ENCODE results near the gene CNOT11.

DNA sequence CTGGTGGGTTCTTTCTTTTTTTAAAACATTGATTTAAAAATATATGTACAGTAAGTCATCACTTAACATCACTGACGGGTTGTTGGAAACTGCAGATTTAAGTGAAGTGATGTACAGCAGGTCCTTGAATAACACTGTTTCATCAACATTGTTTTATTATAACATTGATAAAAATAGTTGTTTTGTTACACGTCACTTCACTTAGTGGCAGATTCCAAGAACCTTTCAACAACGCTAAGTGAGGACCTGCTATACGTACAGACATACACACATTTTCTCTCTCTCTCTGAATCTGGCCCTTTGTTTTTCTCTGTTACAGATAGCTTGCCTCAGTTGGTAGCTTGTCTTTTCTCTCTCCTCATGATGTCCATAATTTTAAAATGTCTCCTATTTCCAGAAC, 9.5 kb downstream of the CNOT11 start:
- TF ChIP-seq, protein P1, sequence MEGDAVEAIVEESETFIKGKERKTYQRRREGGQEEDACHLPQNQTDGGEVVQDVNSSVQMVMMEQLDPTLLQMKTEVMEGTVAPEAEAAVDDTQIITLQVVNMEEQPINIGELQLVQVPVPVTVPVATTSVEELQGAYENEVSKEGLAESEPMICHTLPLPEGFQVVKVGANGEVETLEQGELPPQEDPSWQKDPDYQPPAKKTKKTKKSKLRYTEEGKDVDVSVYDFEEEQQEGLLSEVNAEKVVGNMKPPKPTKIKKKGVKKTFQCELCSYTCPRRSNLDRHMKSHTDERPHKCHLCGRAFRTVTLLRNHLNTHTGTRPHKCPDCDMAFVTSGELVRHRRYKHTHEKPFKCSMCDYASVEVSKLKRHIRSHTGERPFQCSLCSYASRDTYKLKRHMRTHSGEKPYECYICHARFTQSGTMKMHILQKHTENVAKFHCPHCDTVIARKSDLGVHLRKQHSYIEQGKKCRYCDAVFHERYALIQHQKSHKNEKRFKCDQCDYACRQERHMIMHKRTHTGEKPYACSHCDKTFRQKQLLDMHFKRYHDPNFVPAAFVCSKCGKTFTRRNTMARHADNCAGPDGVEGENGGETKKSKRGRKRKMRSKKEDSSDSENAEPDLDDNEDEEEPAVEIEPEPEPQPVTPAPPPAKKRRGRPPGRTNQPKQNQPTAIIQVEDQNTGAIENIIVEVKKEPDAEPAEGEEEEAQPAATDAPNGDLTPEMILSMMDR (conservative IDR thresholded peaks at IDR 0.05; ENCODE audit: low read depth, low read length): no peak
- TF ChIP-seq SMC3 (IDR thresholded peaks at IDR 0.05; ENCODE audit: low read depth, low read length) (no peak), POLR2A (IDR thresholded peaks at IDR 0.05; ENCODE audit: low read depth, low read length) (no peak), BHLHE40 (IDR thresholded peaks at IDR 0.05; ENCODE audit: low read depth, low read length) (no peak), MXI1 (IDR thresholded peaks at IDR 0.05; ENCODE audit: borderline replicate concordance, low read depth, low read length) (no peak), CHD1 (IDR thresholded peaks at IDR 0.05; ENCODE audit: low read depth, low read length) (no peak), RAD21 (IDR thresholded peaks at IDR 0.05; ENCODE audit: low read length) (no peak), RFX5 (IDR thresholded peaks at IDR 0.05; ENCODE audit: low read depth, low read length) (no peak), NFE2L2 (IDR thresholded peaks at IDR 0.05; ENCODE audit: low read depth, low read length) (no peak), MAZ (IDR thresholded peaks at IDR 0.05; ENCODE audit: borderline replicate concordance, low read depth, low read length) (no peak), CEBPB (IDR thresholded peaks at IDR 0.05; ENCODE audit: low read depth, low read length) (no peak), ELK1 (IDR thresholded peaks at IDR 0.05; ENCODE audit: borderline replicate concordance, low read depth, low read length) (no peak), USF2 (IDR thresholded peaks at IDR 0.05; ENCODE audit: low read depth, low read length) (no peak), RCOR1 (IDR thresholded peaks at IDR 0.05; ENCODE audit: insufficient replicate concordance, low read length) (no peak)
